Camera-type eye (tissue), 1 donor: ENCODE results near the gene IRF6. TPM values are rescaled to one million over a fixed set of nuclear protein-coding genes. Genes with fewer than 3 reads are reported as not detected.

Experiments used
- total RNA-seq: library from RNA; depleted of rRNA; stranded (reverse); fragments of >200 nt; gene quantifications from one replicate; pipeline ENCODE4 v1.2.3, GENCODE V29; 2014

The IRF6 gene
- 7.8 TPM for total RNA-seq

GRCh38 chr1:209805875-209806760, at the start of gene IRF6:
Gene IRF6 (minus strand): TSS chr1:209806142. CDS start chr1:209801413, 4,729 bp downstream.

GRCh38 chr1:209827384-209828262, 21.7 kb upstream of the IRF6 start, which contains the start of gene UTP25:
Gene UTP25 (plus strand): TSS chr1:209827972. CDS start chr1:209828064, 92 bp downstream.

GRCh38 chr1:209784265-209785169, 21.4 kb downstream of the IRF6 start, which contains the start of gene C1orf74:
Gene C1orf74 (minus strand): TSS chr1:209784559. CDS start chr1:209783634, 925 bp downstream.

GRCh38 chr1:209755926-209756614, 49.9 kb downstream of the IRF6 start, which contains the start of gene TRAF3IP3:
Gene TRAF3IP3 (plus strand): TSS chr1:209756053. CDS start chr1:209760040, 3,987 bp downstream.

Other genes with a start within 250 kb of the IRF6 start
- 0.93 TPM for gene CAMK1G, start 222.4 kb downstream of the IRF6 start, total RNA-seq
- gene LAMB3, start 153.7 kb downstream of the IRF6 start, total RNA-seq, result 11.1 TPM
- gene G0S2, start 130.7 kb downstream of the IRF6 start, total RNA-seq, result 9.5 TPM
- 0.77 TPM for gene HSD11B1, start 101.3 kb downstream of the IRF6 start, total RNA-seq
- 0.99 TPM for gene TRAF3IP3, start 50.1 kb downstream of the IRF6 start, total RNA-seq
- 2.6 TPM for gene C1orf74, start 21.6 kb downstream of the IRF6 start, total RNA-seq
- gene UTP25, start 21.8 kb upstream of the IRF6 start, total RNA-seq, result 10.4 TPM
- 23.6 TPM for gene SYT14, start 132.1 kb upstream of the IRF6 start, total RNA-seq